Astrocyte (in vitro differentiated cells and primary cell): ENCODE measurements around the gene ABHD12.

Source experiments
- EZH2 ChIP-seq: IDR thresholded peaks from 2 replicates; pipeline ENCODE4 v1.6.1; 2012; ENCODE audit warnings: mild to moderate bottlenecking, low read length, inconsistent platforms; ENCODE audit not compliant: insufficient read depth
- TF ChIP-seq, protein P1 (sequence below): IDR thresholded peaks from 2 replicates; pipeline ENCODE4 v1.5.1; 2011; ENCODE audit warnings: low read depth, mild to moderate bottlenecking, inconsistent platforms, low read length, moderate library complexity; ENCODE audit not compliant: insufficient read depth

DNA sequence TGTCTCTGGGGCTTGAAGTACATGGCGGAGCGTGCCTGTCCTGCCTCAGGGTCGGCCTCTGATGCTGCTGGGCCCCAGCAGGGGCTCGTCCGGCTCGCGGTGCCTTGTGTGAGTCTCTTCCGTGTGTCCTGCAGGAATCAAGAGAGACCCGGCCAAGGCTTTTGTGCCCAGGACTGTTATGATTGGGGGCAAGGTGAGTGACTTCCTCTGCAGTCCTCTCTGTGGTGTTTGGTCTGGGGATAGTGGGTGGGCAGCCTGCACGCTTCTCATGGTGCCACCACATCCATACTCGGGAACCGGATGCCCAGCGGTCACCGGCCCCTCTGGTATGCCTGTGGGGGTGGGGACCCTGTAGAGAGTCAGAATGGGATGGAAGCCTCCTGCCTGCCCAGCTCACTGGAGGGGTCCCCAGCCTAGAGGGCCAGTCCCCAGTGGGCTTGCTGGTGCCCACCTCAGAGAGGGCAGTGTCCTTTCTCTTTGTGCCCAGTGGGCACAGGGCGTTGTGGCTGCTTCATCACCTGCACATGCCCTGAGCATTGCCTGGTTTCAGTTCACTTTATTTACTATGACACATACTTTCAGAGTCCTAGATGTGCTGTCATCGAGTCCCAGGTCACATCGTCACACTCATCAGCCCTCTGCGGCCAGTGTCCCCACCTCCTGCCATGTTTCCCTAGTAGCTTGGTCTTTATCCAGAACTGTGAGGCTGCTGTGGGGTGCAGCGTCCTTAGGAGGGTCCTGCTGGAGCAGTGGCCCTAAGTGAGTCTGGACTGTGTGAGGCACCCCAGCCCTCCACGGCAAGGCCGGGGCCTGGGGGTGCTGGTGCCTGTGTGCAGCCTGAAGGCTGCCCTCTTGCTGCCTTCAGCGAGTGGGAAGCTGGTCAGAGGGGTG, 102.1 kb downstream of the ABHD12 start:
- TF ChIP-seq, protein P1, sequence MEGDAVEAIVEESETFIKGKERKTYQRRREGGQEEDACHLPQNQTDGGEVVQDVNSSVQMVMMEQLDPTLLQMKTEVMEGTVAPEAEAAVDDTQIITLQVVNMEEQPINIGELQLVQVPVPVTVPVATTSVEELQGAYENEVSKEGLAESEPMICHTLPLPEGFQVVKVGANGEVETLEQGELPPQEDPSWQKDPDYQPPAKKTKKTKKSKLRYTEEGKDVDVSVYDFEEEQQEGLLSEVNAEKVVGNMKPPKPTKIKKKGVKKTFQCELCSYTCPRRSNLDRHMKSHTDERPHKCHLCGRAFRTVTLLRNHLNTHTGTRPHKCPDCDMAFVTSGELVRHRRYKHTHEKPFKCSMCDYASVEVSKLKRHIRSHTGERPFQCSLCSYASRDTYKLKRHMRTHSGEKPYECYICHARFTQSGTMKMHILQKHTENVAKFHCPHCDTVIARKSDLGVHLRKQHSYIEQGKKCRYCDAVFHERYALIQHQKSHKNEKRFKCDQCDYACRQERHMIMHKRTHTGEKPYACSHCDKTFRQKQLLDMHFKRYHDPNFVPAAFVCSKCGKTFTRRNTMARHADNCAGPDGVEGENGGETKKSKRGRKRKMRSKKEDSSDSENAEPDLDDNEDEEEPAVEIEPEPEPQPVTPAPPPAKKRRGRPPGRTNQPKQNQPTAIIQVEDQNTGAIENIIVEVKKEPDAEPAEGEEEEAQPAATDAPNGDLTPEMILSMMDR: no peak
- TF ChIP-seq EZH2: no peak
